Neural progenitor cell (in vitro differentiated cells): Measurements from ENCODE around the gene DUSP2.
"Not testable (repeated sequence)": the region's sequence is repeated elsewhere in the genome, so short reads cannot be mapped to it uniquely, and the experiment has no call there.

Experiments used
- CTCF ChIP-seq: fragments of 200-600 bp; sonication (generic); IDR thresholded peaks from 2 replicates; pipeline ENCODE4 v1.5.1; 2017; ENCODE audit warnings: antibody characterized with exemption, mild to moderate bottlenecking
- EZH2phosphoT487 ChIP-seq: fragments of 200-600 bp; sonication (generic); IDR thresholded peaks from 2 replicates; pipeline ENCODE4 v1.6.1; 2017; ENCODE audit warnings: antibody characterized with exemption

GRCh38 chr2:96160366-96160765, 15.1 kb upstream of the DUSP2 start:
- not testable (repeated sequence) for TF ChIP-seq EZH2phosphoT487, CTCF
